22Rv1 (cell line): ENCODE measurements around the gene MXI1.

ENCODE experiments used
- CTCF ChIP-seq: fragments of 450-650 bp; IDR thresholded peaks from 2 replicates; pipeline ENCODE4 v1.5.1; 2017; ENCODE audit warnings: mild to moderate bottlenecking
- ZFX ChIP-seq: fragments of 450-650 bp; IDR thresholded peaks from 2 replicates; pipeline ENCODE4 v1.6.1; 2017; ENCODE audit warnings: antibody characterized with exemption, borderline replicate concordance

GRCh38 chr10:110274072-110274627, 66.7 kb downstream of the MXI1 start:
- no peak for TF ChIP-seq CTCF
- TF ChIP-seq ZFX = no peak
